Stimulated activated CD4-positive, alpha-beta T cell treated with anti-CD3 and anti-CD28 coated beads, Interleukin-12 subunit alpha, Interleukin-12 subunit beta, amount 100 ng/mL, for 24 hours (primary cell): ENCODE measurements around the gene WDR83.
A peak's percentile ranks its signal among the peaks of the same experiment; 100 is the strongest.
"Not testable (repeated sequence)": the region's sequence is repeated elsewhere in the genome, so short reads cannot be mapped to it uniquely, and the experiment has no call there.

Source experiments
- DNase-seq, 2 experiments: peaks; one replicate each; pipeline ENCODE4 v3.0.0-alpha.2; 2020; ENCODE audit warnings: low read depth in 2 of 2

The WDR83 gene

DNA sequence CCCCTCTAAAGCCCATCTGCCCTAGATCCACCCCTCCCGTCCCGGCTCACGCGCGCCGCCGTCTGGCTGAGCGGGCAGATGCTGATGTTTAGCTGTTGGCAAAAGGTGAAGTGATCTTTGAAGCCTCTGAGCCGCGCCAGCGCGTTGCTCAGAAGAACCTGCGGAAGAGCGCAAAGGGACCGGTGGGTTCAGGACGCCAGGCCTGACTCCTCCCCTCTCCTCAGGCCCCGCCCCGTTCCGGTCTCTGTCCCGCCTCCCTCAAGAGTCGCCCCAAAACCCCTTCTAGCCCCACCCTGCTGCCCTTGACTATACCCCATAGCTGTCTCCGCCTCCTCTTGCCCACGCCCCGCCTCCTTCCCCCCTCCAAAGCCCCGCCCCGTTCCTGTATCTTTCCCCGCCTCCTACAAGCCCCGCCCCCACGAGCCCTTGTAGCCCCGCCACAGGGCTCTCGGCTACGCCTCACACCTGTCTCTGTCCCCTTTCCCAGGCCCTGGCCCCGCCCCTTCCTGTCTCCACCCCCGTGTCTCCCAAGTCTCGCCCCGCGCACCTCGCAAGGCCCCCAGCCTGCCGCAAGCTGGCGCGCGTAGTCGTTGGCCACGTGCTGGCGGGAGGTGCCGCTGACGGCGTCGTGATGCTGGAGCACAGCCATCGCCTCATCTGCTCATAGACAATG, 9.6 kb upstream of the WDR83 start:
- peak in 1 of 2 experiments; percentile 33 for DNase-seq

DNA sequence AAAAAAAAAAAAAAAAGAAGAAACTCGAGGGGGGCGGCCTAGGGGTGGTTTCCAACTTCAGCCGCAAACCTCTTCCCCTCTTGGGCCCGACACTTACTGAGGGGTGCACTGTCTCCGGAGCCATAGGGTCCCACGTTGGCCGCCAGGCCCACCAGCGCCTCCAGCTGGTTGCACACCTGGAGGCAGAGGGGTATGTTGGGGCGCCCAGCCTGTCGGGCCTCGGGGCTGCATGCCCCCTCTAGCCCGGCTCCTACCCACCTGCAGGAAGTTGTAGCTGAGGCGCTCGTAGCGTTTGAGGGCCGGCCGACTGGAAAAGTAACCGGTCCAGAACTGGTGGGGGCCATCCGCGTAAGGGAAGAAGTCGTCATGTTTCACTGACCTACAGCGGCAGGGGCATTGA, 8.6 kb upstream of the WDR83 start:
- no peak for DNase-seq

DNA sequence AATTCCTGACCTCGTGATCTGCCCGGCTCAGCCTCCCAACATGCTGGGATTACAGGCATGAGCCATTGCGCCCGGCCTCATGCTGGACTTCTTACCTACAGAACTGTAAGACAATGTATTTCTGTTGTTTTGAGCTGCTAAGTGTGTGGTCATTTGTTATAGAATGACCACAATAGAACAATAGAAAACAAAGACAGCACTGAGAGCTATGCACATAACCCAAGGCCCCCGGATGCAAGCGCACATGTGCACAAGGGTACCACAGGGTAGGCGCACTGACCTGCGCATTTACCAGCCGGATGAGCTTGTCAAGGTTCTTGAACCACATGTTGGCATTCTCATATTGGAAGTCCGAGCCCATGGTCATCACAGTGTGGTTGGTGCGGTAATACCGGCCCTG, 5.6 kb upstream of the WDR83 start:
- no peak for DNase-seq

DNA sequence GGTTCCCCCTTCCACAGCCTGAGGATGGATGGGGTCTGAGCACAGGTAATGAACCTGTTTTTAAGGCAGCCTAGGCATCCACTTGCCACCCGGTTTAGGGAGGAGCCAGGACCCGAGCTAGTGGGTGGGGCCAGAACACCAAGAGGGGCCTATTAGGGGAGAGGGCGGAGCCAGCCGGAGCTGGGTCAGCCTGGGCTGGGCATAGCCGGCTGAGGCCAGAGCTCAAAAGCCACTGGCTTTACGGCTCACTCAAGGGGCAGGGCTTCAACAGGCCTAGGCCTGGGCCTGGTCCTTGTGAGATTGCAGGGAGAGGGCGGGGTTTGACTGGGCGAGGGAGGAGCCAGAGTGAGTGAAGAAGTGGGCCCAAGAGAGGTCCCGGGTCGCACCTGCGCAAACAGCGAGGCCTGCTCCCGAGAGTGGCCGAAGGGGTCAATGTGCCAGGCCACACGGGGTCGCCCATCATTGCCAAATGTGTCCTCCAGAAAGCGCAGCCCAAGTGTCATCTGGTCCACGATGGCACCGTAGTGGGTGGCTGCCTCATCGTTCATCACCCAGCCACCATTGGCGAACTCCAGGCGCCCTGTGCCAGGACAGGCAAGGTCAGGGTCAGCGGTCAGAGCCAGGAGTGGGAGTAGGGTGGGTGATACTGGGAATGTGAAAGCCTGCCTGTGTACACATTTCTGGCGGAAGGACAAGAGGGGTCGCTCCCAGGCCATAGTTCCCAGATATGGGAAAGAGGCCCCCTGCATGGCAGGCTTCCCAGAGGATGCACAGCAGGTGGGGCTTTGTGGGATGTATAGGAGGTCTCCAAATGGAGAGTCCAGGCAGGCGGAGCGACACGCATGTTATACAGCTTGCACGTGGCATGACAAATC, 2.0 kb upstream of the WDR83 start:
- DNase-seq, result no peak

DNA sequence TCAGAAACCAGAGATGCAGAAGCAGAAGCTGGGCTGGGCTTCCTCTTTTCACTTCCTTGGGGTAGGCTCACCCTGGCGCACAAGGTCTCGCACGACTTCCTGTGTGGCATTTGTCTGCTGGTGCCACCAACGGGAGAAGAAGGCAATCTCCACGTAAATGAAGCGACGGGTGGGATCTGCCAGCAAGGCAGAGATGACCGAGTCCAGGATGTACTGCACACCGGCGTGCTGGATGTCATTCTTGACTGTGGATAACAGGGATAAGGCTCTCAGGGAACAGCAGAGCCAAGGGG, 1.4 kb upstream of the WDR83 start:
- peak in 1 of 2 experiments; percentile 43 for DNase-seq

DNA sequence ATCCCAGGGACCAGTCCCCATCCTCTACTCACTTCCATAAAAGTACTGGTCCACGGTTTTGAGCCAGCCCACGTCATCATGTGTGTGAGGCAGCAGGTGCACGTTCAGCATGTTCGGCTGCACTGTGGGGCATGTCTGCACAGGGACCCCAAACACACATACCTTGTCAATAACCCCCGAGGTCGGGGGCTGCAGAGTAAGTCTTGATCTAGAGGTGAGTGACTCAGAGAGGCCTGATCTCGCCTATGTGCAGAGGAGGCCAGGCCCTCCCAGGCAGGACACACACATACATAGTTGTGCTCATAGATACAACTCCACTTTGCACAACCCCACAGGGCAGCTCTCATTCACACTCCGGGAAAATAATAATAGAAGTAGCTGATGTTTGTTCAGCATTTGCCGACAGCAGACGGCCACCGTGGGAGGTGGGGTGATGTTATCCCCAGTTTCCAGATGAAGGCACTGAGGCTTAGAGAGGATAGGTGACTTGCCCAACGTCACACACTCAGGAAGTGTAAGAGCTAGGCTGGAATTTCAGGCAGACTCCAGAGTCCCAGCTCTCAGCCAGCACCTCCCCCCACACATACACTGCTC, 839 bp upstream of the WDR83 start:
- DNase-seq, result no peak

DNA sequence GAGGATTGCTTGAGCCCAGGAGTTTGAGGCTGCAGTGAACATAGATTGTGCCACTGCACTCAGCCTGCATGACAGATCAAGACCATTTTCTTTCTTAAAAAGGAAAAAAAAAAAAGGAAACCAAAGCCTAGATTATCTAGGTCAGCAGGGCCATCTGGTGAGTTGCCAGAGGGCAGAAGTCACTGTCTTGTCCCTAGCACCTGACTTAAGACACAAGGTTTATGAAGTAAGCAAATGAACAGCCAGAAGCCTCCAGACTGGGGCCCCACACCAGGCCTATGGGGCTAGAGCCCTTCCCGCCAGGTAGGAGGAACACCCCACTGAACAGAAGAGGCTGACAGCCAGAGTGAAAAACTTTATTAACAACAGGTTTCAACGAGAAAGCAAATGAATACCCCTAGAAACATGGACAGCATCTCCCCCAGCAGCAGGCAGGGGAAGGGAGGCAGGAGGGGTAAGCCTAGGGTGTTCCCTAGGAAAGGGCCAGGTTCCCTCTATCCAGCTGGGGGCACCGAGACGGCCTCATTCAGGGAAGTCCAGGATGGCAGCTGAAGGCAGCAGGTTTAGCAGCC, 1.2 kb downstream of the WDR83 start:
- DNase-seq, result no peak

DNA sequence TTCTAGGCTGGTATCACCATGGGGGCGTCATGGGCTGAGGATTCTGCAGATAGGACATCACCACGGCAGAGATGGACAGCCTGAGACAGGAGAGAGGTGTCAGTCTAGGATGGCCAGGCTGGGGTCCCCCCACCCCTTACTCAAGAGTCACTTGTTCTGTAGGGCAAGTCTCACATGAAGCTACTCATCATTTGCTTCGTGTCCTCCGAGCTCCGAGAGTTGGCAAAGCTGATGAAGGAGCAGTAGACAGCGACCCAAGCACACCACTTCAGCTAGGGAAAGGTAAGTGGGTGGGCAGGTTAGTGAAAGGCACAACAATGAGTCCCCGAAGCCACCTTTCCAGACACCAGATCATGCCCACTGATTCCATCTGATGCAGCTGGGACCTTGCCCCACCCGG, 1.7 kb downstream of the WDR83 start:
- DNase-seq, result no peak

DNA sequence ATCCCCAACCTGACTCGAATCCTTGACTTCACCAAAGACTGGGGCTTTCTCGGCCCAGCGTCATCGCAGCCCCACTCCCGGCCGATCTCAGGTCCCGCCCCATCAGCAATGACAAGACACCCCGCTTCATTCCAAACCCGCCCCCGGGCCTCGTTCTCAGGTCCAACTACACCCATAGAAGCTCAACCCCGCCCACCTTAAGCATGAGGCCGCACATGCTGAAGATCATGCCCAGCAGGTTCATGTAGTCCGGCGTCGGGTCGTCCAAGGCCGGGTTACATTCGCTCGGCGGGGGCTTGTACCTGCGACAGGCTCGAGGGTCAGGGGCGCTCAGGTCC, 2.3 kb downstream of the WDR83 start:
- peak in 1 of 2 experiments; percentile 54 for DNase-seq

DNA sequence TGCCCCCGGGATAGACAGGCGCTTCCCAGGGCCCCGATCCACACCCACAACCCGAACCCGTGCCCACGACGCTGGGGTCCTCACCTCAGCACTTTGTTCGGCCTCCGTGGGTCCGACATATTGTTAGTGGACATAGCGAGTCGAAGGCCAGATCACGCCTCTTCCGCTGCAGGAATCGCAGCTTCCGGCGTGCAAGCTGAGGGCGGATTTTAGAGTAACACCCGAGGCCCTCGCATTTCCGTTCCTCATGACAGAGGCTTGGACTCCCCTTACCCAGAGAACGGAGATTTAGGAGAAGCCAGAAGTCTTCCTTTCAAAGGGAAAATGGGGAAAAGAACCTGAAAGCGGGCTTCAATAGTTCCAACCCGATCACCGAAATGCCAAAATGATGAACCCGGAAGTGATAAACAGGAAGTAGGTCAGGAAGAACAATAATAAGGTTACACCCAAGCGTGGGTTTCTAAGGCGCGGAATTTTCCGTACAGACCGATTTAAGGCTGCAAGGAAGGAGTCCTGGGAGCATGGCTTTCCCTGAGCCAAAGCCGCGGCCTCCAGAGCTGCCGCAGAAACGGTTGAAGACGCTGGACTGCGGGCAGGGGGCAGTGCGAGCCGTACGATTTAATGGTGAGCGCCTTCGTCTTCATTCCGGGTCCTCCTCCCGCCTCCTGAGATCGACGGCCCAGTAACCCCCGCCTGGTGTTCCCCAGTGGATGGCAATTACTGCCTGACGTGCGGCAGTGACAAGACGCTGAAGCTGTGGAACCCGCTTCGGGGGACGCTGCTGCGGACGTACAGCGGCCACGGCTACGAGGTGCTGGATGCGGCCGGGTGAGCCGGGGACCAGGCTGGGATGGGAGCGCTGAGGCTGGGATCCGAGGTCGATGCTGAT, 2.9 kb downstream of the WDR83 start:
- peak; percentile 56 to 59 for DNase-seq

DNA sequence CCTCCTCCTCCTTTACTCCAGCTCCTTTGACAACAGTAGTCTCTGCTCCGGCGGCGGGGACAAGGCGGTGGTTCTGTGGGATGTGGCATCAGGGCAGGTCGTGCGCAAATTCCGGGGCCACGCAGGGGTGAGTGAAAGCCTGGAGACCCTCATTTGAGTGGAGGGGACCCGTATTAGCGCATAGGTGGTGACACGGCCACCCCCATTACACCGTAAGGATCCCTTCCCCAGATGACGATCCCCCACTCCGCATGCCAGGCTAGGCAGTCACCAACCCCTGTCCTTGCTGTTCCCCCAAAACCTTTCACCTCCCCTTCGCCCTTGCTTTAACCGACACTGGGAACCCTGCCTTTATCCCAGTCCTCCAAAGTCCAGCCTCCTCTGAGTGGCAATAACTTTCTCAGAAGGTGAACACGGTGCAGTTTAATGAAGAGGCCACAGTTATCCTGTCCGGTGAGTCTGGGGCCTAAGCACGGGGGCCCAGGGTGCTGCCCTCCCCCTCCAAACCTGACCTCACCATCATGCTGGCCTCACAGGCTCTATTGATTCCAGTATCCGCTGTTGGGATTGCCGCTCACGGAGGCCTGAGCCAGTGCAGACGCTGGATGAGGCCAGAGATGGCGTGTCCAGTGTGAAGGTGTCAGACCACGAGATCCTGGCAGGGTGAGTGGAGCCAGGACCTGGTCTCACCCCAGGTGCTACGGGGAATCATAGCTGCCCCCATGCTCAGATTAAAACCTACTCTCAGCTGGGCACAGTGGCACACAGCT, 3.7 kb downstream of the WDR83 start:
- no peak for DNase-seq

DNA sequence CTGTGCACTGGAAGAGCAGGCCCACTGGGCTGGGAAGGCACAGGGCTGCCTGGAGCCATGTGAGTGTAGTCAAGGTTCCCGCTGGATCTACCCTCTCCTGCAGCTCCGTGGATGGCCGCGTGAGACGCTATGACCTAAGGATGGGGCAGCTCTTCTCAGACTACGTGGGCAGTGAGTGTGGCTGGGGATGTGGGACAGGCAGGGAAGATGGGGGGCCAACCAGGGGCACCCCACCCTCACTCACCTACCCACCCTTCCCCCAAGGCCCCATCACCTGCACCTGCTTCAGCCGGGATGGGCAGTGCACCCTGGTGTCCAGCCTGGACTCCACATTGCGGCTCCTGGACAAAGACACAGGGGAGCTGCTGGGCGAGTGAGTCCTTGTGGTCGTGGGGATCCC, 6.1 kb downstream of the WDR83 start:
- no peak for DNase-seq

DNA sequence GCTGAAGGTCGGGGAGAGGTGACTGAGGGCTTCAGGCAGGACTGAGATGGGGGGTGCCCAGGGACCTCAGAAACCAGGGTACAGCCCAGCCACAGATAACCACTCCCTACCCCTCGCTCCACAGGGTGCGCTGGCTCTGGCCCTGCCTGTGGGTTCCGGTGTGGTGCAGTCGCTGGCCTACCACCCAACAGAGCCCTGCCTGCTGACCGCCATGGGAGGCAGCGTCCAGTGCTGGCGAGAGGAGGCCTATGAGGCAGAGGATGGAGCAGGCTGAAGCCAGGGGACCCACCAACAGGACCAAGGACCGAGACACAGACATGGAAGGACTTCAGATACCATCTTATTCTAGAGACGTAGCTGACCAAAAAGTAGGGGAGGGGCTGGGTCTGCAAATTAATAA, 8.8 kb downstream of the WDR83 start:
- no peak for DNase-seq

DNA sequence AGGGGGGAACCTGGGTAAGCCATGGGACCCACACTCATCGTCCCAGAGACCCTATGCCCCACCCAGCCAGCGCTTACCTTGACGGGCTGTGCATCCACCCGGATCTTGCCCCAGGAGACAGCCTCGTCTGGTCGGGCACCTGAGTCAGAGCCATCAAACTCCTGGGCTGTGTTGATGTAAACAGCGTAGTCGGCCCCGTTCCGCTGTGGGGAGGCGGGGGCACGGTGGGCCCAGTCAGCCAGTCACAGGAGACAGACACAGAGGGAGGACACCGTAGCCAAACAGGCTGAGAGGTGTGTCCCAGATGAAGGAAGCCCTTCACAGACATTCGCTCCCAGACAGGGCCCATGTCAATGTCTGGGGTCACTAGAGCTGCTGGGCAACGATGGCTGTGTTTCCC, 9.3 kb downstream of the WDR83 start:
- no peak for DNase-seq

DNA sequence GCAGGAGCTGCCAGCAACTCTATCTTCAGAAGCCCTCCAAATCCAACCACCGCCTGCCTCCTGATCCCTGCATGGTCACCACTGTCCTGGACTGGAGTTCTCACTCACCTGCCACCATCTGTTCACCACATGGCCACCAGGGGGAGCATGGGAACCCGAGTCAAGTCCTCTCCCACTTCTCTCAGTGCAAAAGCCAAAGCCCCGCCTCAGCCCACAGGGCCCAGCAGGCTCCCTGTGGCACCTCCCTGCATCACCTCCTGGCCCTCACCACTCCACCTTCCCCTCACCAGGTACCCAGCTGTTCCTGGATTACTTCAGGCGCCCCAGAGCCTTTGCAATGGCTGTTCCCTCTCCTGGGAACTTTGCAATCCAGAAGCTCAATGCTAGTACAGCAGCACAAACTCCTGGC, 9.8 kb downstream of the WDR83 start:
- peak; percentile 66 to 93 for DNase-seq

DNA sequence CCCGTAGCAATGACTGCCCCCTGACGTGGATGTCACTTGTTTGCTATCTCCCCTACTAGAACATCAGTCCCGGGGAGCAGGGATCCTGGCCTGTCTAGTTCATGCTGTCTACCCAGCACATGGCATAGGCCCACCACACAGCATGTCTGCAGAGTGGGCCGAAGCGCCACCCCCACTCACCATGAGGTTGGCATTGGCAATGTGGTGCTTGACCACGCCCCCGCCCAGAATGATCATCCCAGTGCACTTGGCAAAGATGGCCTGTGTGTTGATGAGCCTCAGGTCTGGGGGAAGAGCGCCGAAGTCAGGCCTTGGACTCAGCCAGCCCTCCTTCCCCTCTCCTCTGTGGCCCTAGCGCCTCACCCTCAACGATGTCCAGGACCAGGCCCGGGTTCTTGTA, 10.3 kb downstream of the WDR83 start:
- DNase-seq, result no peak

DNA sequence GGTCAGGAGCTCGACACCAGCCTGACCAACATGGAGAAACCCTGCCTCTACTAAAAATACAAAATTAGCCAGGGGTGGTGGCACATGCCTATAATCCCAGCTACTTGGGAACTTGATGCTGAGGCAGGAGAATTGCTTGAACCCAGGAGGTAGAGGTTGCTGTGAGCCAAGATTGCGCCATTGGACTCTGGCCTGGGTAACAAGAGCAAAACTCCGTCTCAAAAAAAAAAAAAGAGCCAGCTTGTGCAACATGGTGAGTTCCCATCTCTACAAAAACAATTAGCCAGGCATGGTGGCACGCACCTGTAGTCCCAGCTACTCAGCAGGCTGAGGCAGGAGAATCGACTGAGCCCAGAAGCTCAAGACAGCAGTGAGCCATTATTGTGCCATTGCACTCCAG, 11.4 kb downstream of the WDR83 start:
- not testable (repeated sequence) for DNase-seq

DNA sequence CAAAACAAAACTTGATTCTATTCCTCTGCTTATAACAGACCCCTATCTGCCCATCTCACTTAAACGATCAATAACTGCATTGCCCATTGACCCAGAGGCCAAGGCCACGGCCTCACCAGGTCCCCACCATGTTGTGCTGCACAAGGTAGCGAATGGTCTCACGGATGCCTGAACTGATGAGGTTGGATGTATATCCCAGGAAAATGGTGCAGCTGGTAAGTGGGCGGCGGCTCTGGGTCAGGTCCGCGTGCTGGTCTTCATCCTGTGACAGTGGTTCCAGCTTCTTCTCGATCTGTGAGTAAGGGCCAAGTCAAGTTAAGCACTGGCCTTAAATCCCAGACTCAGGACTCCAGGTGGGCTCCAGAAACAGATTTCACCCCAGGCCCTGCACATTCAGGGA, 13.4 kb downstream of the WDR83 start:
- DNase-seq, result no peak

DNA sequence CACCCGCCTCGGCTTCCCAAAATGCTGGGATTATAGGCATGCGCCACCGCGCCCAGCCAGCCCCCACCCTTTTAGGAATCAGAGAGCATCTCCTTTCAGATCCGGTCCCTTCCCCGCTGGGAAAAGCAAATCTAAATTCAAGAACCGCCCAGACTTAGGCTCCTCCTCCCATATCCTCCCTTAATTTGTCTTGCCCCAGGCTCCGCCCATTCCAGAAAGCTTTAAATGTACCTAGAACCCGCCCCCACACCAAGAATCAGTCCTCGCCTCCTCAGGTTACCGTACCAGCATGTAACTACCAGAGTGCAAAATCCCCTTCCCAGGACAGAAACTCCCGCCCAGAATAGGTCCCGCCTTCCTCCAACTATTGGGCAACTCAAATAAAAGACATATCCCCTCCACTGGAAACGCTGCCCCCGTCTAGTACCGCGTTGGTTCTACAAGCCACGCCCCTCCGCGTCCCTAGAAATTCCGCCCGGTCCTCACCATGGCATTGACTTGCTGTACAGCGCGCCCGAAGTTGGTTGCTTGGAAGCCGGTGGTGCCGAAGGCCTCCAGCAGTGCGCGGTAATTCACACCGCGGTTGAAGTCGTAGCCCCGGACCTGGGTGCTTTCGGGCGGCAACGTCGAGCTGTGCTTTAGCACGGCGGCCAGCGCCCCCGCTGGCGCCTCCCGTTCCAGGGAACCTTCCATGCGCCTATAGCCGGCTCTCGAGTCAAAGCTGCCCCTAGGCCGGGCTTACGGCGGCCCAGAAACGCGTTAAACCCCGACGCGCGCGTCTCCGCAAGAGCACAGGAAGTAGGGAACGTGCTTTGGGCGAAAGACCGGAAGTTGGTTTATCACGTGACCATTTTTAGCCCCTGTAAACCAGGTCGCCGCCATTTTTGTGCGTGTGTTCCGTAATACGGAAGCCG, 14.7 kb downstream of the WDR83 start, which contains the start of gene DHPS:
Gene DHPS, minus strand, starts transcription at position 807 of the 914 bp plus-strand sequence. Its CDS starts 114 bp downstream, at position 693.
- DNase-seq, result peak; percentile 76 to 88

DNA sequence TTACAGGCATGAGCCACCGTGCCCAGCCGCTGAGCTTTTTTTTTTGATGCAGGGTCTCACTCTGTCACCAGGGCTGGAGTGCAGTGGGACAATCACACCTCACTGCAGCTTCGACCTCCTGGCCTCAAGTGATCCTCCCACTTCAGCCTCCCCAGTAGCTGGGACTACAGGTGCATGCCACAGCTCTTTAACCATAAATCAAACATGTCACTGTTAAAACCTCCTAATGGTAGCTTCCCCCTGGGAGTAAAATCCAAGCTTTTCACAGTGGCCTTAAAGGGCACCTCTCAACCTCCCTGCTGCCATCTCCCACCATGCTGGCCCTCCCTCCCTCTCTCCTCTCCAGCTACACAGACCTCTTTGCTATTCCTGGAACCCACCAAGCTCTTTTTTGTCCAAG, 19.2 kb downstream of the WDR83 start:
- no peak for DNase-seq
